SU-DHL-6 (cell line): ENCODE results near the gene URI1.

ENCODE experiments used
- H2AFZ ChIP-seq: fragments of 200-600 bp; sonication (generic); 2 replicates; pipeline ENCODE4 v1.6.1; 2014; ENCODE audit warnings: low read depth, mild to moderate bottlenecking, moderate library complexity, mixed read lengths, antibody characterized with exemption, low read length; ENCODE audit not compliant: severe bottlenecking
- H3F3A ChIP-seq: fragments of 200-600 bp; shearing (Covaris generic); 2 replicates; pipeline ENCODE4 v1.6.0; 2016; ENCODE audit warnings: antibody characterized with exemption, mild to moderate bottlenecking; ENCODE audit not compliant: insufficient read depth
- H3K27ac ChIP-seq: fragments of 200-600 bp; sonication (generic); 2 replicates; pipeline ENCODE4 v1.5.1; 2016; ENCODE audit warnings: low read depth, mild to moderate bottlenecking, low read length, moderate library complexity, mixed read lengths
- H3K27me3 ChIP-seq: fragments of 200-600 bp; sonication (generic), shearing (Covaris generic); 2 replicates; pipeline ENCODE4 v1.6.0; 2014; ENCODE audit warnings: mild to moderate bottlenecking, low read length
- H3K36me3 ChIP-seq: fragments of 200-600 bp; sonication (generic); 2 replicates; pipeline ENCODE4 v1.6.1; 2014; ENCODE audit warnings: mild to moderate bottlenecking, low read length, mixed read lengths
- H3K4me2 ChIP-seq: fragments of 300-600, 200-600 bp; shearing (Covaris generic), sonication (generic); 2 replicates; pipeline ENCODE4 v1.6.0; 2014; ENCODE audit warnings: low read length, low read depth, mild to moderate bottlenecking; ENCODE audit not compliant: poor library complexity, severe bottlenecking
- H3K4me3 ChIP-seq: fragments of 200-600 bp; sonication (generic); 2 replicates; pipeline ENCODE4 v1.5.1; 2014; ENCODE audit warnings: antibody characterized with exemption, low read length, mild to moderate bottlenecking, mixed read lengths; ENCODE audit not compliant: insufficient read depth, poor library complexity, severe bottlenecking
- H3K79me2 ChIP-seq: fragments of 200-600 bp; sonication (generic); 2 replicates; pipeline ENCODE4 v1.6.1; 2014; ENCODE audit warnings: mild to moderate bottlenecking, low read length, moderate library complexity; ENCODE audit not compliant: insufficient read depth
- H3K9ac ChIP-seq: fragments of 200-600 bp; sonication (generic); 2 replicates; pipeline ENCODE4 v1.7.0; 2014; ENCODE audit warnings: mild to moderate bottlenecking, low read length
- H3K9me2 ChIP-seq: fragments of 200-600 bp; sonication (generic); replicated peaks from 2 replicates; pipeline ENCODE4 v1.6.1; 2014; ENCODE audit warnings: low read length; ENCODE audit not compliant: insufficient read depth
- H3K9me3 ChIP-seq: fragments of 200-600 bp; sonication (generic); 2 replicates; pipeline ENCODE4 v1.6.1; 2014; ENCODE audit warnings: low read length, mixed read lengths; ENCODE audit not compliant: insufficient read depth
- H4K20me1 ChIP-seq: fragments of 200-600 bp; sonication (generic); 2 replicates; pipeline ENCODE4 v1.6.1; 2014; ENCODE audit warnings: low read depth, mild to moderate bottlenecking, antibody characterized with exemption, low read length, moderate library complexity, mixed read lengths
- CTCF ChIP-seq: fragments of 200-600 bp; sonication (generic); IDR thresholded peaks from one replicate; pipeline ENCODE4 v1.5.1; 2017; ENCODE audit warnings: antibody characterized with exemption, mild to moderate bottlenecking, low read length, moderate library complexity; ENCODE audit not compliant: insufficient read depth, poor library complexity, severe bottlenecking
- EZH2phosphoT487 ChIP-seq: fragments of 200-600 bp; sonication (generic), shearing (Covaris generic); conservative IDR thresholded peaks from 2 replicates; pipeline ENCODE4 v1.6.1; 2018; ENCODE audit warnings: mild to moderate bottlenecking, antibody characterized with exemption, low read length, moderate library complexity, mixed read lengths

The URI1 gene

GRCh38 chr19:29922972-29923371 is 19.1 kb upstream of the URI1 start:
- H3F3A ChIP-seq, result no peaks in the 10 kb centered on the region
- H3K36me3 ChIP-seq, result no peaks in the 10 kb centered on the region
- no peaks in the 10 kb centered on the region for H3K79me2 ChIP-seq
- H3K9me2 ChIP-seq, result no peaks in the 10 kb centered on the region
- H3K27me3 ChIP-seq, result no peaks in the 10 kb centered on the region
- no peak for TF ChIP-seq CTCF
- no peak for TF ChIP-seq EZH2phosphoT487
- no peak overlapping the region for H2AFZ ChIP-seq
- no peak overlapping the region for H3K4me3 ChIP-seq
- H4K20me1 ChIP-seq, result no peaks in the 10 kb centered on the region
- no peak overlapping the region for H3K9ac ChIP-seq
- no peaks in the 10 kb centered on the region for H3K9me3 ChIP-seq
- H3K27ac ChIP-seq, result no peak overlapping the region
- no peak overlapping the region for H3K4me2 ChIP-seq

GRCh38 chr19:29923653-29924052 is 18.4 kb upstream of the URI1 start:
- no peaks in the 10 kb centered on the region for H3K36me3 ChIP-seq
- no peaks in the 10 kb centered on the region for H4K20me1 ChIP-seq
- H3K9me3 ChIP-seq, result no peaks in the 10 kb centered on the region
- no peaks in the 10 kb centered on the region for H3F3A ChIP-seq
- no peaks in the 10 kb centered on the region for H3K27me3 ChIP-seq
- TF ChIP-seq EZH2phosphoT487 (no peak), CTCF (no peak)
- peak overlapping the region; percentile 22 for H3K4me2 ChIP-seq
- no peak overlapping the region for H3K4me3 ChIP-seq
- no peak overlapping the region for H3K9ac ChIP-seq
- no peaks in the 10 kb centered on the region for H3K79me2 ChIP-seq
- no peak overlapping the region for H2AFZ ChIP-seq
- H3K27ac ChIP-seq, result peak overlapping the region; percentile 31; the same call in 1 of the 2 replicates
- no peaks in the 10 kb centered on the region for H3K9me2 ChIP-seq

GRCh38 chr19:29926031-29926430 is 16.0 kb upstream of the URI1 start:
- no peaks in the 10 kb centered on the region for H3K9me2 ChIP-seq
- H4K20me1 ChIP-seq, result no peaks in the 10 kb centered on the region
- no peaks in the 10 kb centered on the region for H3K36me3 ChIP-seq
- H3K9me3 ChIP-seq, result no peaks in the 10 kb centered on the region
- no peak overlapping the region for H3K4me3 ChIP-seq
- H3F3A ChIP-seq, result no peaks in the 10 kb centered on the region
- no peak overlapping the region for H3K9ac ChIP-seq
- no peak for TF ChIP-seq CTCF
- no peak for TF ChIP-seq EZH2phosphoT487
- no peak overlapping the region for H3K27ac ChIP-seq
- no peak overlapping the region for H2AFZ ChIP-seq
- H3K27me3 ChIP-seq, result no peaks in the 10 kb centered on the region
- H3K4me2 ChIP-seq, result no peak overlapping the region
- H3K79me2 ChIP-seq, result no peaks in the 10 kb centered on the region

- Histone ChIP-seq H3K79me2 (no peaks in the 10 kb centered on the region), H3K9ac (no peak overlapping the region), H3K27me3 (no peaks in the 10 kb centered on the region), H4K20me1 (no peaks in the 10 kb centered on the region), H2AFZ (no peak overlapping the region), H3K9me3 (no peaks in the 10 kb centered on the region), H3K27ac (no peak overlapping the region), H3K4me2 (no peak overlapping the region), H3K4me3 (no peak overlapping the region), H3K9me2 (no peaks in the 10 kb centered on the region), H3K36me3 (no peaks in the 10 kb centered on the region), H3F3A (no peaks in the 10 kb centered on the region)
- no peak for TF ChIP-seq CTCF
- TF ChIP-seq EZH2phosphoT487, result no peak
These were observed 15.2 kb upstream of the URI1 start for GRCh38 chr19:29926801-29927200.
